Endothelial cell of umbilical vein (primary cell): ENCODE measurements around the gene DCP2. TPM values are rescaled to one million over a fixed set of nuclear protein-coding genes. Genes with fewer than 3 reads are reported as not detected.

Source experiments
- BruUV-seq: library from RNA; stranded (reverse); fragments of 400-500 nt; replicated peaks from 2 replicates; lab custom pipeline; 2021; lab: Mats Ljungman, UMichigan
- CTCF ChIA-PET: fragments of 300-600, 350-600 bp; sonication (Branson Sonifier 250); formaldehyde crosslinking; loops from one replicate; lab custom pipeline; 2021; ENCODE audit warnings: antibody characterized with exemption, inconsistent platforms; lab: Charles Lee
- POLR2A ChIA-PET: fragments of 300-600, 350-600 bp; sonication (Branson Sonifier 250); formaldehyde crosslinking; loops from one replicate; lab custom pipeline; 2021; ENCODE audit warnings: antibody characterized with exemption, inconsistent platforms; lab: Charles Lee
- DNase-seq: peaks from one replicate; pipeline ENCODE4 v3.0.0-alpha.2; 2011; ENCODE audit warnings: low read depth, low spot score
- FAIRE-seq: peaks from 2 replicates; lab custom pipeline; 2011; peaks lifted over from hg19 to GRCh38; lab: Jason Lieb, UNC
- H2AFZ ChIP-seq: 2 replicates; pipeline ENCODE4 v1.6.0; 2012; ENCODE audit warnings: low read depth, low read length, control low read depth, inconsistent platforms
- H3K27ac ChIP-seq: 2 replicates; pipeline ENCODE4 v1.5.1; 2011; ENCODE audit warnings: low read depth, mild to moderate bottlenecking, control low read depth, low read length, moderate library complexity; ENCODE audit not compliant: insufficient read depth
- H3K27me3 ChIP-seq, 2 experiments: 2 replicates each; pipeline versions ENCODE4 v1.6.0 to v1.6.1; 2011; ENCODE audit warnings: low read length in 2 of 2, mixed read lengths in 1 of 2; ENCODE audit not compliant: control insufficient read depth in 2 of 2, insufficient read depth in 2 of 2
- H3K36me3 ChIP-seq, 2 experiments: 2 replicates in 1 of 2; 3 replicates in 1 of 2; pipeline ENCODE4 v1.5.1; 2011; ENCODE audit warnings: low read length in 2 of 2, mild to moderate bottlenecking in 1 of 2, moderate library complexity in 1 of 2; ENCODE audit not compliant: control insufficient read depth in 2 of 2, insufficient read depth in 2 of 2; ENCODE audit errors: extremely low read depth in 1 of 2
- H3K4me1 ChIP-seq: 3 replicates; pipeline ENCODE4 v1.5.1; 2011; ENCODE audit warnings: mild to moderate bottlenecking, low read length; ENCODE audit not compliant: control insufficient read depth, insufficient read depth; ENCODE audit errors: extremely low read depth
- H3K4me2 ChIP-seq: 2 replicates; pipeline ENCODE4 v1.6.1; 2011; ENCODE audit warnings: low read length, control low read depth, mixed read lengths; ENCODE audit not compliant: insufficient read depth
- H3K4me3 ChIP-seq, 3 experiments: fragments of 200-600 bp in 1 of 3; sonication (generic), shearing (Covaris generic) in 1 of 3; replicated peaks in 1 of 3; 2 replicates each; pipeline ENCODE4 v1.5.1; 2011 to 2016; ENCODE audit warnings: control low read depth in 3 of 3, low read length in 3 of 3, mild to moderate bottlenecking in 2 of 3, inconsistent platforms in 1 of 3, low read depth in 1 of 3, moderate library complexity in 1 of 3; ENCODE audit not compliant: insufficient read depth in 1 of 3
- H3K79me2 ChIP-seq: 2 replicates; pipeline ENCODE4 v1.6.0; 2012; ENCODE audit warnings: low read length, inconsistent platforms; ENCODE audit not compliant: control insufficient read depth, insufficient read depth
- H3K9ac ChIP-seq: replicated peaks from 2 replicates; pipeline ENCODE3; 2011; ENCODE audit warnings: low read length, control low read depth; ENCODE audit not compliant: insufficient read depth; ENCODE audit errors: extremely low read depth
- H3K9me1 ChIP-seq: replicated peaks from 3 replicates; pipeline ENCODE4 v1.6.0; 2011; ENCODE audit warnings: mild to moderate bottlenecking, low read length; ENCODE audit not compliant: control insufficient read depth, insufficient read depth; ENCODE audit errors: extremely low read depth
- H3K9me3 ChIP-seq: replicated peaks from 2 replicates; pipeline ENCODE4 v1.5.1; 2012; ENCODE audit warnings: low read length, inconsistent platforms; ENCODE audit not compliant: control insufficient read depth, insufficient read depth
- H4K20me1 ChIP-seq: replicated peaks from 2 replicates; pipeline ENCODE3; 2011; ENCODE audit warnings: mild to moderate bottlenecking, low read length; ENCODE audit not compliant: control insufficient read depth, insufficient read depth; ENCODE audit errors: extremely low read depth
- EZH2 ChIP-seq: IDR thresholded peaks from 2 replicates; pipeline ENCODE4 v1.6.1; 2012; ENCODE audit warnings: borderline replicate concordance, low read depth, mild to moderate bottlenecking, moderate library complexity, low read length, inconsistent platforms; ENCODE audit not compliant: severe bottlenecking
- FOS ChIP-seq: IDR thresholded peaks from 2 replicates; pipeline ENCODE4 v1.6.1; 2011; ENCODE audit warnings: mild to moderate bottlenecking, low read length, moderate library complexity, borderline replicate concordance; ENCODE audit not compliant: insufficient read depth
- GATA2 ChIP-seq: IDR thresholded peaks from 2 replicates; pipeline ENCODE4 v1.7.0; 2011; ENCODE audit warnings: low read depth, mild to moderate bottlenecking, moderate library complexity, mixed read lengths, low read length; ENCODE audit not compliant: insufficient read length, insufficient read depth
- JUN ChIP-seq: IDR thresholded peaks from 2 replicates; pipeline ENCODE4 v1.6.1; 2011; ENCODE audit warnings: borderline replicate concordance, low read depth; ENCODE audit not compliant: insufficient read length, insufficient read depth
- MYC ChIP-seq: IDR thresholded peaks from one replicate; pipeline ENCODE4 v1.6.1; 2011; ENCODE audit warnings: mild to moderate bottlenecking, low read depth, low read length
- POLR2A ChIP-seq: IDR thresholded peaks from 2 replicates; pipeline ENCODE4 v1.6.1; 2012; ENCODE audit warnings: low read depth, mild to moderate bottlenecking, control low read depth, low read length
- POLR2AphosphoS5 ChIP-seq: IDR thresholded peaks from 2 replicates; pipeline ENCODE4 v1.6.1; 2012; ENCODE audit warnings: low read depth, mild to moderate bottlenecking, control low read depth, low read length, moderate library complexity; ENCODE audit not compliant: insufficient read depth
- dilution Hi-C: fragments of 300-500 bp; cut with MboI; formaldehyde crosslinking; loops from one replicate; pipeline ENCODE4 v1.15.0; 2019; ENCODE audit warnings: low sequenced_read_pairs; ENCODE audit not compliant: extremely low pct_ligation_motif_present
- intact Hi-C: fragments of 100-400 bp; cut with micrococcal nuclease; formaldehyde crosslinking; loops from one replicate; pipeline ENCODE4 v1.10.0; 2022
- polyA plus RNA-seq, 4 experiments: library from polyadenylated mRNA; depleted of rRNA in 3 of 4; stranded (reverse) in 3 of 4; unstranded in 1 of 4; fragments of >200 nt; gene quantifications; 2 replicates each; pipeline versions ENCODE4 v1.2.1 to v1.2.3, GENCODE V29; 2011 to 2012; ENCODE audit warnings: missing spikeins in 1 of 4
- total RNA-seq: library from RNA; stranded (reverse); gene quantifications from 2 replicates; pipeline ENCODE4 v1.2.3, GENCODE V29; 2021
- TF ChIP-seq, protein P1 (sequence below), 2 donors: IDR thresholded peaks; 1 replicate in 1 of 2; 2 replicates in 1 of 2; pipeline ENCODE4 v1.5.1; 2011; ENCODE audit warnings: low read length in 2 of 2, mild to moderate bottlenecking in 2 of 2, moderate library complexity in 2 of 2, control low read depth in 1 of 2, inconsistent platforms in 1 of 2, low read depth in 1 of 2; ENCODE audit not compliant: insufficient read depth in 1 of 2; ENCODE audit errors: extremely low read depth in 1 of 2
- TF ChIP-seq, protein P2 (sequence below): IDR thresholded peaks from 2 replicates; pipeline ENCODE4 v1.6.1; 2011; ENCODE audit not compliant: insufficient read depth, insufficient read length

Gene DCP2
- total and polyA plus RNA-seq, 2 donors (not counting 3 experiments of a cell fraction or from before 2014, with no cell fraction given) = 11.3 to 60.0 TPM

DNA sequence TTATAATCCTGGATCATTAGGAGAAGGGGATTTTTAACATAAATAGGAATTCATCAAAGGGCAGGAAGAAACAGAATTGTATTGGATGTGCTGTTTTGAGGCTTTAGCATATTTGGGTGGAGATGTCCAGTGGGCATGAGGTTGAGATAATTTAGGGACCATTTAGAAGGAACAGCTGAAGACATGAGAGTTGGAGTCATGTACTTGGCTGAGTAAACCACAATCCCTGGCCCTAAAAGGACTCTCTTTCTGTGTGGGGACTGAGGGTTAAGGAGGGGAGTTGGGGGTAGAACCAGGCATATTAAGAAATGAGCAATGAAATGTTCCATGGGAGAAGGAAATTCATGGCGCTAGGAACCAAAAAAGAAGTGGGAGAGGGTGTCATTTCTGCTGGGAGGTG lies 61.5 kb downstream of the DCP2 start:
- Histone ChIP-seq H3K4me2 (no peak overlapping the region), H3K4me3 (no peak overlapping the region), H2AFZ (no peak overlapping the region), H3K4me1 (no peaks in the 10 kb centered on the region), H3K27ac (no peak overlapping the region), H3K79me2 (no peaks in the 10 kb centered on the region), H3K9me3 (no peaks in the 10 kb centered on the region), H3K36me3 (peaks cover 0 to 2% of the 10 kb centered on the region in 2 experiments), H3K9me1 (no peaks in the 10 kb centered on the region), H3K9ac (no peak overlapping the region), H4K20me1 (no peaks in the 10 kb centered on the region), H3K27me3 (no peaks in the 10 kb centered on the region)
- dilution Hi-C loops = no loop called here
- DNase-seq = no peak
- BruUV-seq = no TSS peak
- TF ChIP-seq MYC (no peak), POLR2A (no peak), JUN (no peak), FOS (no peak), POLR2AphosphoS5 (no peak), GATA2 (no peak), EZH2 (no peak)
- TF ChIP-seq, protein P1, sequence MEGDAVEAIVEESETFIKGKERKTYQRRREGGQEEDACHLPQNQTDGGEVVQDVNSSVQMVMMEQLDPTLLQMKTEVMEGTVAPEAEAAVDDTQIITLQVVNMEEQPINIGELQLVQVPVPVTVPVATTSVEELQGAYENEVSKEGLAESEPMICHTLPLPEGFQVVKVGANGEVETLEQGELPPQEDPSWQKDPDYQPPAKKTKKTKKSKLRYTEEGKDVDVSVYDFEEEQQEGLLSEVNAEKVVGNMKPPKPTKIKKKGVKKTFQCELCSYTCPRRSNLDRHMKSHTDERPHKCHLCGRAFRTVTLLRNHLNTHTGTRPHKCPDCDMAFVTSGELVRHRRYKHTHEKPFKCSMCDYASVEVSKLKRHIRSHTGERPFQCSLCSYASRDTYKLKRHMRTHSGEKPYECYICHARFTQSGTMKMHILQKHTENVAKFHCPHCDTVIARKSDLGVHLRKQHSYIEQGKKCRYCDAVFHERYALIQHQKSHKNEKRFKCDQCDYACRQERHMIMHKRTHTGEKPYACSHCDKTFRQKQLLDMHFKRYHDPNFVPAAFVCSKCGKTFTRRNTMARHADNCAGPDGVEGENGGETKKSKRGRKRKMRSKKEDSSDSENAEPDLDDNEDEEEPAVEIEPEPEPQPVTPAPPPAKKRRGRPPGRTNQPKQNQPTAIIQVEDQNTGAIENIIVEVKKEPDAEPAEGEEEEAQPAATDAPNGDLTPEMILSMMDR (IDR thresholded peaks at IDR 0.05; ENCODE audit: extremely low read depth in 1 of 2, insufficient read depth in 1 of 2, low read depth in 1 of 2, low read length in 2 of 2) = no peak
- TF ChIP-seq, protein P2, sequence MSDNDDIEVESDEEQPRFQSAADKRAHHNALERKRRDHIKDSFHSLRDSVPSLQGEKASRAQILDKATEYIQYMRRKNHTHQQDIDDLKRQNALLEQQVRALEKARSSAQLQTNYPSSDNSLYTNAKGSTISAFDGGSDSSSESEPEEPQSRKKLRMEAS = no peak
- ChIA-PET POLR2A (no interaction called here), CTCF (interaction anchor here (0.8 to 4.7 kb wide), 8 partner anchors 12 to 472 kb away, joined by 3 to 46 read pairs (median 4); no protein-coding TSS in a partner anchor)
- intact Hi-C loops = loop anchor here (2.0 kb wide), 1 partner anchor 41 kb away; no protein-coding TSS in a partner anchor
- no peak for FAIRE-seq
